HG03175 (cell line): Measurements from ENCODE around the gene IQSEC2.

Experiments
- ATAC-seq: cut with Tn5 transposase; IDR thresholded peaks from one replicate; pipeline ENCODE4 v1.9.1; 2021; ENCODE audit warnings: mild to moderate bottlenecking, moderate library complexity; ENCODE audit not compliant: unreplicated experiment

IQSEC2 gene

DNA sequence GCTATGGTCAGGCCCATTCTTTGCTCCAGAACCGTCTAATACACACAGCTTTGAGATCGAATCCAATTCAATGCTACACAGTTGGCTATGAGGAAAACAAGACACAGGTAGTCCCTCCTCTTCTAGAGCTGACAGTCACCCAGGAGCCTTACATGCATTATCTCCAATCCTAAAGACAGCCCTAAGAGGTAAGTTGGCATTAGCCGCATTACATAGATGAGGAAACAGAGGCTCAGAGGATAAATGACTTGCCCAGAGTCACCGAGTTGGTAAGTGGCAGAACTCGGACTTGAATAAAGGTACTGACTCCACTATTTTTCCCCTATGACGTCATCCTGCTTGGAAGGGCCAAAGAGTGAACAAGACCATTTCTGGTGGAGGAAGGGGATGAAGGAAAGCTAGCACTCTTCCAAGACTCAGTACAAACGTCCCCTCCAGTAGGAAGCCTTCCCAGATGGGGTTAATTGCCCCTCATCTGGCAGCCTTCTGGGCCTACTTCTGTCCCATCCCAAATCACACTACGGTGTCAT, 8.5 kb downstream of the IQSEC2 start:
- ATAC-seq: no peak

DNA sequence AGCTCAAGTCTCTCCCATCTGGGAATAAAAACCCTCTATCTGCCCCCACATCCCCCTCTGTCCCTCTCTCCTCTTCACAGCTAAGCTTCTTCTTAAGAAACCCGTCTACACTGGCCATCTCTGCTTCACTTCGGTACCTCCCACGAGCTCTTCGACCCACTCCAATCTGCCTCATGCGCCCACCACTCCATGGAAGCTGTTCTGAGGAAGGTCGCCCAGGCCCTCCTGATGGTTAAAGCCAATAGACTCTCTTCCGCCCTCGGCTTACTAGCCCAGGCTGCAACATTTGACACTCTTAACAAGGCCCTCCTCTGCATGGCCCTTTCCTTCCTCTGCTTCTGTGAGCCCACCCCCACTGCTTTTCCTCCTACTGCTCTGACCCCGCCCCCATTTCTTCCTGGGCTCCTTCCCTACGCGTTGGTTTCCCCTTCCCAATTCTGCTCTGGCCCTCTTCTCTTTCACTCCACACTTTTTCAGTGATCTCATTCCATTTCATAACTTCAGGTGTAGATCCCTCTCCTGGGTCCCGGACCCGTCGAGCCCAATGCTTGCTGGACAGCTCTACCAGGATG, 11.8 kb downstream of the IQSEC2 start:
- no peak for ATAC-seq

DNA sequence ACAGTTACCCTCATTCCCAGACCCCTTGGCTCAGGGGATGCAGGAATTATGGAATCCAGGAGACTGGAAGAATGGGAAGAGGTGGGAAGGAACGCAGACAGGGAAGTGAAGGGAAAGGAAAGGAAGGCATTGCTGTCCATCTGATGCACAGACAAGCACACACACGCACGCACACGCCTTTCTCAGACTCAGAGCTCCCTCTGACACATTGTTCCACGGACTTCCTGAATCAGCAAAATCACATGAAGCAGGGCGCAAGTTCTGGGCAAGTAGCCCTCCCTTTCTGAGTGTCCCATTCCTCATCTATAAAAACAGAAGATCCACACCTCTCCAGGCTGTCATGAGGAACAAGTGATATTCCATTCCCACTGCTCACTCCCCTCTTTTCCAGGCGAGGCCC, 13.2 kb downstream of the IQSEC2 start:
- ATAC-seq: no peak

DNA sequence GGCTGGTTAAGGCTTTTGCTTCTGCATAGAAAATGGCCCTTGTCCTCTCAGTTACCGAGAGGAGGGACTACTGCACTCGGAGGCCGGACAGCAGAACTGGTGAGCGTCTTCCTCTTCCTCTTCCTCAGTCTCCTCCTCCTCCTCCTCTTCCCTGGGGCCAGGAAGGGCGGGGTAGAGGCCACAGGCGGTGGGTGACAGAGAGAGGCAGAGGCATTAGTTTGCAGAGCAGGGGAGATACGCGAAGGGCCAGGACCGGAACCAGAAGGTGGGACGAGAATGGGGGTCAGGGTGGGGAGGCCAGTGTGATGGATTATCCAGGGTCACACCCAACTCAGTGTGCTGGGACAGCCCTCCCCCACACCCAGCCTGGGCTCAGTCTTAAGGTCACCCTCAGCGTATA, 14.5 kb downstream of the IQSEC2 start:
- no peak for ATAC-seq

DNA sequence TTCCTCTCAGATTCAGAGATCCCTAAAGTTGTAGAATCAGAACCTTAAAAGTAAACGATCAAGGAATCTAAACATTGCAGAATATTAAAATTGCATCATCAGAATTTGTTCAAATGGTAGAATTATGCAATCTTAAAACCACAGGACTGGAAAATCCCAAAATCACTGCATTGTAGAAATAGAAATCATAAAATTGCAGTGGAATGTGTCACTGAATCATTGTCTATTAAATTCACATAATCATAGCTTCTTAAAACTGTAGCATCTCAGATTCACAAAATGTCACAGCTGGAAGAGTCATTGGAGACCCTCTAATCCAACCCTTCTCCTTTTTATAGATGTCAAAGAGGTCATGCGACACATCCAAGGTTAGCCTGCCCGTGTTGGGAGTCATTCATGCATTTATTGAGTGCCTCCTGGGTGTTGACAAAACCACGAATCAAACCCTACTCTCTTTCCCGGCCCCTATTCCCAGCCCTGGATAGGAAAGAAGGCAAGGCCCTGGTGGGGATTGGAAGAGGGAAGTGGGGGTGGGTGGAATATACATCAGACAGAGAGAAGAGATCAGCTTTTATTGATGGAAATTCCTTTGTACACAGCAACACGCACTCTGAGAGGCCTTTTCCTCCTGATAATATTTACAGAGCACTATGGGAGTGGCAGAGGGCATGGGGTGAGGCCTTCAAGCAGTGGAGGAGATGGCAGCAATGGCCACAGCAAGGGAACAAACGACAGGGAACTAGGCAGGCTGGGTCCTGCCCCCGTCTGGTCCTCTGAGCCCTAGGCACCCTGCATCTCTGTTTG, 15.4 kb downstream of the IQSEC2 start:
- ATAC-seq: no peak

DNA sequence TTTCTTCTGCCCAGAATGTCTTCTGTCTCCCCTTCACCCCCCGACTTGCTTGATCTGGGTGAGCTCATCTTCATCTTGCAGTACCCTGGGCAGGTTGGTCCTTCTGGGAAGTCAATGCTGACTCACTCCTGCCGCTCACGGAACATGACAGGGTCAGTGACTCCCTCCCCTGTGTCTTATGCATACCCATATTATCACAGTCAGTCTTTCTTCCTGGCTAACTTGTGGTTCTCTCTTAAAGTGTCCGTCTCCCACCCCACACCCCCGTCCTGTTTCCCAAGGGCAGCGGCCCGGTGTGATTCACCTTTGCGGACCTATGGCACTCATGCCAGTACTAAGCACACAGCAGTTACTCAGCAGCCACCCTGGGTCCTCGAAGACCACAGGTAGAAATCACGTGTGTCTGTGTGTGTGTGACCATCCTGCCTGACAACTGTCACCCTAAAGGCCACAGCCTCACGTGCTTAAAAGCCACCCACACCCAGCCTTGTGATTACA, 17.7 kb downstream of the IQSEC2 start:
- ATAC-seq: no peak

DNA sequence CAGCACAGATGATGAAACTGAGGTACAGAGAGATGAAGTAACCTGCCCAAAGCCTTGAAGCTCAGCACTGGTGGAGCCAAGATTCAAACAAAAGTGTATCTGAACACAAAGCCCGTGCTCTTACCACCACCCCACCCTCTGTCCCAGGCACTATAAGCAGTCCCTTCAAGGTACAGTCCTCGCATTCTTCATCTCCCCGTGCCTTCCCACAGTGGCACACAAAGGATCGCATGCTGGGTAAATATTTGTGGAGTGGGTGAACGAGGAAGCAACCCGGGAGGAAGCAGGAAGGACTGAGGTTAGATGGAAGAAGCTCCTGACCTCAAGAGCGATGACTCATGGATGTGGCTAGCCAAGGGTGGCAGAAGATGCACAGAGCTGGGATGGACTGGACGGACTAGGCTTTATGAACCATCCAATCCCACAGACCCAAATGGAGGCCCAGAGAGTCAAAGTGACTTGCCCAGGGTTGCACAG, 18.4 kb downstream of the IQSEC2 start:
- ATAC-seq: no peak

DNA sequence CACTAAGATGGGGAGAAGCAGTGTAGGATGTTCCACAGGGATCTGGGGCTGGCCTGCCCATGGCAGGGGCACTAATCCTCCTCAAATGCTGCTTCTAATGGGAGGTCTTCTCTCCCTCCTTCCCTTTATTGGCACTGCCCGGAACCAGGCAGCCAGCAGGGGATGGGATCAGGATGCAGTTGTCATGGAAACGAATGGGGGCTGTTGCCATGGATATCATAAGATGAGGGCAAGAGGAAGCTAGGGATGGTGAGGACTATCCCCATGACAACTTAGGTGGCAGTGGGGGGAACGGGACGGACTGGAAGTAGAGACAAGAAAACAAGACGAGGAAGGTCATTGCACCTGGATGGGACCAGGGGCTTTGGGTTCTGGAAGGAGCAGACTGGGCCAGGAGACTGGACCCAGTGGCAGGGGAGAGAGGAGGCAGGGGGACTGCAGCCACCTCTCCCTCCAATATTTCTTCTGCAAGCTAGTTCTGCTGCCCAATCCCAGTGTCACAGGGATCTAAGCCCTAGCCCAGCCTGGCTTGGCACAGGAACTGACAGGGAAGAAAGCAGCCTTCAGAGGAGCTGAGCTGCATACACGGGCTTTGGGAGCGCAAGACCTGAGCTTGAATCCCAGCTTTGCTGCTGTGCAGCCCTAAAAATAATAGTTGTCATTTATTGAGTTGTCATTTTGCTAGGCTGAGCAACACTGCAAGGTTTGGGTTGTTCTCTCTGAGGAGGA, 19.0 kb downstream of the IQSEC2 start:
- ATAC-seq: no peak

DNA sequence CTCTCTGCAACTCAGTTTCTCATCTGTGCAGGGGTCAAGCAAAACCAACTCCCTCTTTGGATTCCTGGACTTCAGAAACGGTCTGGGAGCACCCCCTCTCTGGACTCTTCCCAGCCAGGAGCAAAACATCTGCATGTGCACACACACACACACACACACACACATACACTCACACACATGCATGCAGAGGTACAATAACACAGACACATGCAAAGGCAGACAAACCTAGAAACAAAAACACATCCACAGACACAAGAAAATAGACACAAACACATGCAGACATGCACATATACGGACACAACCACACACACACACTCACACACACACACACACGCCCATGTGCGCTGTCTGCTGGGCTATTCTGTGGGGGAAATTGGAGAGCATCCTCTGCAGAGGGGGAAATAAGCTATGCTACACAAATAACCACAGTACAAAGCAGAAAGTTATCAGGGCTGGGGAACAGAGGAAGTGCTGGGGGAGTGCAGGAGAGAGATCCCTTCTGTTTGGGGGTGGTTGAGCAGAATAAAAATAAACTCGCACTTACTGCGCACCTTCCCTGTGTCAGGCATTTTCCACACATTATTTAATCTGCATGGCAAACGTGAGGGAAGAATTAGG, 19.9 kb downstream of the IQSEC2 start:
- ATAC-seq: no peak

DNA sequence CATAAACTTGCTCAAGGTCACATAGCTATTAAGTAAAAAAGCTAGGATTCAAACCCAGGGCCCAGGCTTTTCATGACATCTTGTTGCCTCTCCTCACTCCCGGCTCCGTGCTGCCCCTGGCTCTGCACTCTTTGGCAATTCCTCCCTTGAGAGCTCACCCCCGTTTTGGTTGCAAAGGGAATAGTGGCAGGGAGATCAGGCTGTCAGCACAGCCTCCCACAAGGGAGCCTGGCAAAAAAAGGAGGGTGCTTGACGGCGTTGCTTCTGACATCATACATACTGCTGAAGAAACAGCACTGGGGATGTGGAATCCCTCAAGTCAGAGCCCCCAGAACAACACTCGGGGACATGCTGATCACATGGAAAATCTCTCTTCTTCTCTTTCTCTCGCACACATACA, 20.5 kb downstream of the IQSEC2 start:
- no peak for ATAC-seq

DNA sequence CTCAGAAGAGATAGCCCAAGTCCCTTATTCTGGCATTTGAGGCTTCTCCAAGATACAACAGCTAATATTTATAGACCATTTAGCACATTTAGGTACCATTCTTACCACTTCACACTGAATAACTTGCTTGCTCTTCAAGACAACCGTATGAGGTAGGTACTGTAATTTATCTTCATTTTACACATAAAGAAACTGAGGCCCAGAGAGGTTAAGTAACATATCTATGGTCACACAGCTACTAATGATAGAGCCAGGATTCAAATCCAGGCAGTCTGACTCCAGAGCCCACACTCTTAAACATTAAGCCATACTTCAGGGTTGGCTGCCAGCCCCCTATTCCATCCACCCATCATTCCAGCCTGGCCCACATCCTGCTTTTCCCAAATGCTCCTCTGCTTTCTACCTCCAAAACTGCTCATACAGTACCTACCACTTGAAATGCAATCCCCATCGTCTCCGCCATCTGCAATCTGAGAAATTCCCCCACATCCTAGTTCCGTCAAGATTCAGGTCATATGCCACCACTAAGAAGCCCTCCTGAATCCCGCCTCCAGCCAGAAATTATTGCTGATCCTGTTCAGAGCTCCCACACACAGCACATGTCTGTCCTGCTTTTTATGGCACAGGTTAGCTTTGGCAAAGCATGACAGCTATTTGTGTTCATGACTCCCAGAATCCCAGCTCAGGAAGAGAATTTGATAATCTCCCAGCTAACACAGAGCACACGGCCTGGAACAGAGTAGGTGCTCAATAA, 23.5 kb downstream of the IQSEC2 start:
- no peak for ATAC-seq

DNA sequence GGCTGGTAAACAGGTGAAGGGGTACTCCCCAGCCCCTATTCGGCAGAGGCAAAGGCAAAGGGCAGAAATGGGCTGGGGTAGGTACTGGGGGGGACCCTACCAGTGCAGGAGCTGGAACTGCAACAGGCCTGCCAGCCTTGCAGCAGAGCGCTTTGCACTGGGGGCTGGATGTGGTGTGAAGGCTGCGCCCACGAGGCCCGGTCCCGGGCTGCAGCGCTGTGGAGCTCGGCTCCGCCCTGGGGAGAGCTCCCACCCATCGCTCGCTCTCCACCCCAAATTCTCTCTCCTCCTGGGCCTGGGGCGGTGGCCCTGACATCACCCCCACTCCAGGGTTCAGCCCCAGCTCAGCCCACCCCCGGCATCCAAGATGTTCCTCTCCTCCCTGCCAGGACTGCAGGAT, 24.2 kb downstream of the IQSEC2 start:
- no peak for ATAC-seq

DNA sequence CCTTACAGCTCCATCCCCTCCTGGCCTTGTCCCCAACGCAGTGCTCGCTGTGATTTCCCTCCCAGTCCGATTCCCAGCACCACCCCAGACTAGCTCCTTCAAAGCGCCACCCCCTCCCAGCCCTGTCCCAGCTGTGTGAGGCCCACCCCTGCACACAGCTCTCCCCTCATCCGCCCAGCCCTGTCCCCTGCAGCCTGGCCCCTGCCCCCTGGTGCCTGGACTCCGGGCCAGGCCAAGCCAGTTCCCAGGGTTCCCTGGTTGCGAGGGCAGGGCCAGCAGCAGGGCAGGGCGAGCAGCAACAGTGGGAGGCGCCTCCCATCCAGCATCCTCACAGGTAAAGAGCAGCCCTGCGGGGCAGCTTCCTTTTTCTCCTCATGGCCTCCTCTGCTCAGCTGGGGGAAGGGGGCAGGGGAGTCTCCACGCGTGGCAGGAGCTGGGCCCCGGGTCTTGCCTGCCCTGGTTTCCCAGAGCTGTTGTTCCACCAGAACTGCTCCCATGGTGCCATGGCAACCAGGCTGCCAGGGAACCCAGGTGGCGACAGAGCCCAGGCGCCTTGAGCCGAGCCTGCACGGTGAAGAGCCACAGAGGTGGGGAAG, 24.8 kb downstream of the IQSEC2 start:
- no peak for ATAC-seq

DNA sequence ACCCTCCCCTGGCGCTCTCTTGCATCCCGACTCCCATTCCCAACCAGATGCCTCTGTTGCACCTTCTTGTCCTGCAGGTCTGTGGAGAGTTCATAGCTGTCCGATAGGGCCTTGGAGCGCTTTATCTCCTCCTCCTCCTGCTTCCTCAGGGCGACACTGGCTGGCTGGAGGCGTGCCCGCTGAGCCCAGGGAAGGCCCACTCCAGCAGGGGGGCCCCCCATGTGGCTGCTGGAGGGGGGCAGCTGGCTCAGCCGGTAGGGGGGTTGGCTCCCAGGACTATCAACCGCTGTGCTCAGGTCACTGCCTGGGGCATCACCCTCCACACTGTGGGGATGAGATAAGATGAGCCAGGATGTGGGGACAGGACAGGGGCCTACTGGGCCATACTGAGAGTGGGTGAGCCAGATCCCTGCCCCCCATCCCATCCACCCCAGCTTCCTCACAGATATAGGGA, 25.6 kb downstream of the IQSEC2 start:
- no peak for ATAC-seq

DNA sequence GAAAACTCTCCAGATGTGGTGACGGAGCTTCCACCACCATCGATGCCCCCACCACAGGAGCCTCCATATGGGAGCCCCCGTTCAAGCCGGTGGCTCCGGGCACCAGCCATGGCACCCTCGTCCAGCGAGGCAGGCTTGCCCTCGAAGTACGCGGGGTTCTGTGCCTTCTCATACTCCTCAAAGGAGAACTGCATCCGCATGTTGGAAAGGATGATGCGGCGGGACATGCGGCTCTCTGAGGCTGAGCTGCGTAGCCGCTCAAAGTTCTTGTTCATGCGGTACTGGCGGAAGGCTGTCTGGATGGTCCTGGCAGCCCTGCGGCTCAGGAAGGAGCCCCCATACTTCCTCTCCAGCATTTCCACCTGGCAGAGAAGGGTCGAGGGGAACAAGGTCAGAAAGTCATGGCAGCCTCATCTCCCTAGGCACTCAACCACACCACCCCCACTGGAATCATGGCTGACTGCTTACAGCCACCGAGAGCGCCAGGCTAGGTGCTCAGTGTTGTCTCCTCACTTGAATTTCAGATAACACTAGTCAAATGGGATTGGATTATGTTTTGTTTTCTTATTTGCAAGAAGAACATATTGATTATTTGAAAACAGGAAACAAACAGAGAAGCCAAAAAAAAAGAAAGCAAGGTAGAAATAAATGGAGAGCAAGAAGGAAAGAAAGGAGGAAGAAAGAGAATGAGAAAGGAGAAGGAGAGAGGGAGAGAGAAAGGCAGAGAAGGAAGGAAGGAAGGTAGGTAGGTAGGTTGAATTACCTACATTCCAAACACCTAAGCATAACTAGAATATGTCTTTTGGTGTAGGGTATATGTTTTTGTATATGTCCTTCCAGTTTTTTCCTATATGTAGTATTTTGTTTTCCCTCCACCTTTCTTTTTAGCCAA, 26.6 kb downstream of the IQSEC2 start:
- ATAC-seq: no peak

DNA sequence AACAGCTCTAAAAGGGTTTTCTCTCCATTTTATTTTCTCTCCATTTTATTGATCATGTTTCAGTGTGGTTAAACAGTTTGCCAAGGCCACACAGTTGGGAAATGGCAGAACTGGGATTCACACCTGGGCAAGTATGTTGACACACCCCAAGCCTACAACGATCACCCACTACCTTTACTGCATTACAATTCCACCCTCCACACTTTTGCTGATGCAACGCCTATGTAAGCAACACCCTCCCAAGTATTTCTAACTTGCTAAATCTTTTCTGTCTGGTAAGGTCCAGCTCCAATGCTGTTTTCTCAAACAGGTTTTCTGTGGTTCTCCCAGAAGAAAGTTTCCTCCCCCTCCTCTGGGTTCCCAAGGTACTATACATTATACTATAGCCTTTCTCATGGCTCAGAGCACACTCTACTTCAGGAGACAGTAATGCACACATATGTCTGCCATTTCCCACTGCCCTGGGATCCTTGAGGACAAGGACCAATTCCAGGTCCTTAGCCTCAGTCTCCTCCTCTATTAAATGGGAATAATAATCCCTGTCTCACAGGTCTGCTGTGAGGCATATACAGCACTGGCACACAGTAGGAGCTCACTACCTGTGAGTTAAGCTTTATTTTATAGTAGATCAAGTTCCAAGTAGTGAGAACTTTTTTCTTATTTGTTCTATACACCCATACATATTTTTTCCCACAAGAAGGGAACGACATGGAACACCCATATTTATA, 27.9 kb downstream of the IQSEC2 start:
- no peak for ATAC-seq

DNA sequence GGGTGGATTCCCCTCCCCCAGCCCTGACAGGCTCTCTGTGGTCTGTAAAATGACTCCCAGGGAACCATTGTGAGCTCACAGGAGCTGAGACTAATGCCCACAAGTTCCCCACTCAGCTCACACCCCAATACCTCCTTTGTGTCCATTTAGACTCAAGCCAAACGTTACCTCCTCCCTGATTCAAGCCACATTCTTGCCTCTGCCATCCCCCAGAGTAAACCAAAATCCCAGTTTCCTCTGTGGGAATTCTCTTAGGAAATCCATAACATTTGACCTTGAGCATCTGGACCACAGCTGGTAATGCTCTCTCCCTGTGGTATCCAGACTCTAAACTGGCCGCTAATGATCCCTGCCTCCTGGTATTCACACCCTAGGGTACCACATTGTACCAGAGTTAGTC, 30.1 kb downstream of the IQSEC2 start:
- no peak for ATAC-seq

DNA sequence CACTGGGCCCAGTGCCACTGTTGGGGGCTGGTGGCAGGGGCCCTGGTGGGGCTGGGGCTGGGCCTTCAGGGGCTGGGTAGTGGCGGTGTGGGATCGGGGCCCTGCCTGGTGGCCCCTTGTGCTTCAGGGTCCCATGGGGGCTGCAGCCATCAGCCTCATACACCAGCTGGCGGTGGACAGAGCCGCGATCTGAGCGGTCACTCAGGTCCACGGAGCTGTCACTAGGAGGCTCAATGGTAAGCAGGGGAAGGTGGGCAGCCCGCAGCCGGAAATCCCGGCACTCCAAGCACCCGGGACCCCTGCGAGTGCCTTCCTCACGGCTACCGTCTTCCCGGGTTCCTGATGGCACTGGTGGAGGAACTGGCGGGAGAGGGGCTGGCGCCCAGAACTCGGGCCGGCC, 30.8 kb downstream of the IQSEC2 start:
- ATAC-seq: no peak
